BE2C (cell line): Measurements from ENCODE around the gene PHC2.

ENCODE experiments used
- DNase-seq: peaks from one replicate; pipeline ENCODE4 v3.0.0-alpha.2; 2020
- H3K27me3 ChIP-seq: fragments of 250-450 bp; sonication (Bioruptor Pico); 2 replicates; pipeline ENCODE4 v1.5.1; 2020; ENCODE audit warnings: mild to moderate bottlenecking
- H3K36me3 ChIP-seq: fragments of 250-450 bp; sonication (Bioruptor Pico); 2 replicates; pipeline ENCODE4 v1.5.1; 2020; ENCODE audit warnings: mild to moderate bottlenecking
- H3K4me1 ChIP-seq: fragments of 250-450 bp; sonication (Bioruptor Pico); 2 replicates; pipeline ENCODE4 v1.5.1; 2020
- H3K4me3 ChIP-seq: 2 replicates; pipeline ENCODE4 v1.5.1; 2011; ENCODE audit warnings: low read depth, low read length
- H3K9me3 ChIP-seq: fragments of 250-450 bp; sonication (Bioruptor Pico); 2 replicates; pipeline ENCODE4 v1.5.1; 2020
- TF ChIP-seq, protein P1 (sequence below): IDR thresholded peaks from 2 replicates; pipeline ENCODE4 v1.5.1; 2012; ENCODE audit warnings: mild to moderate bottlenecking, low read depth, low read length

PHC2 gene

DNA sequence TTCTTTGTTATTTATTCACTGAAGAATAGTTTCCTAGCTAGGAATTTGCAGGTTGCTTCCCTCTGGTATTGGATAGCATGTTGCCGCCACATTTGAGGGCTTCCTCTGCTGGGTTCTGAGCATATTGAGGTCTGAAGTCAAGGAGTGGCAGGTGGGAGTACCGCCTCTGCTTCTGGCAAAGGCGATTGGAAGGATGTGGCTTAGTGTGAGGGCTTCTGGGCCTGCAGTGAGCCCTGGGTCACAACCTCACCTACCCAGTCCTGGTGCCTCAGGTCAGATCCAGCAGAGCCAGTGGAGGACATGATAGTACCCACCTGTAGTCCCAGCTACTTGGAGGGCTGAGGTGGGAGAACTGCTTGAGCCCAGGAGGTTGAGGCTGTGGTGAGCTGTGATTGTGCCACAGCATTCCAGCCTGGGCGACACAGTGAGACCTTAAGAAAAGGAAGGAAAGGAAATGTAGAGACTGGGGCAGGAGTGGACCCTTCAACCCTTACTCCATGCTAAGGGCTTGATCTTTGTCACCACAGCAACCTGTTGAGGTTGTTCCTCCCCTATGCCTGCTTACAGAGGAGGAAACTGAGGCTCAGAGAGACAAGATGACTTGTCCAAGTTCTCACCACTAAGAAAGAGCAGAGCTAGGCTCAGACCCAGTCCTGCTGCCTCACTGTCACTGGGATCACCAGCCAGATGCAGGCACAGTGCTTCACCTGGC lies 132.8 kb downstream of the PHC2 start:
- TF ChIP-seq, protein P1, sequence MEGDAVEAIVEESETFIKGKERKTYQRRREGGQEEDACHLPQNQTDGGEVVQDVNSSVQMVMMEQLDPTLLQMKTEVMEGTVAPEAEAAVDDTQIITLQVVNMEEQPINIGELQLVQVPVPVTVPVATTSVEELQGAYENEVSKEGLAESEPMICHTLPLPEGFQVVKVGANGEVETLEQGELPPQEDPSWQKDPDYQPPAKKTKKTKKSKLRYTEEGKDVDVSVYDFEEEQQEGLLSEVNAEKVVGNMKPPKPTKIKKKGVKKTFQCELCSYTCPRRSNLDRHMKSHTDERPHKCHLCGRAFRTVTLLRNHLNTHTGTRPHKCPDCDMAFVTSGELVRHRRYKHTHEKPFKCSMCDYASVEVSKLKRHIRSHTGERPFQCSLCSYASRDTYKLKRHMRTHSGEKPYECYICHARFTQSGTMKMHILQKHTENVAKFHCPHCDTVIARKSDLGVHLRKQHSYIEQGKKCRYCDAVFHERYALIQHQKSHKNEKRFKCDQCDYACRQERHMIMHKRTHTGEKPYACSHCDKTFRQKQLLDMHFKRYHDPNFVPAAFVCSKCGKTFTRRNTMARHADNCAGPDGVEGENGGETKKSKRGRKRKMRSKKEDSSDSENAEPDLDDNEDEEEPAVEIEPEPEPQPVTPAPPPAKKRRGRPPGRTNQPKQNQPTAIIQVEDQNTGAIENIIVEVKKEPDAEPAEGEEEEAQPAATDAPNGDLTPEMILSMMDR, result no peak
- Histone ChIP-seq H3K36me3 (no peaks in the 10 kb centered on the region), H3K4me1 (no peaks in the 10 kb centered on the region), H3K9me3 (no peaks in the 10 kb centered on the region), H3K4me3 (no peak overlapping the region), H3K27me3 (no peaks in the 10 kb centered on the region)
- no peak for DNase-seq

GRCh38 chr1:33296824-33297223 lies 134.1 kb downstream of the PHC2 start:
- TF ChIP-seq, protein P1, result no peak
- no peak overlapping the region for H3K4me3 ChIP-seq
- no peaks in the 10 kb centered on the region for H3K4me1 ChIP-seq
- no peaks in the 10 kb centered on the region for H3K36me3 ChIP-seq
- no peaks in the 10 kb centered on the region for H3K27me3 ChIP-seq
- H3K9me3 ChIP-seq, result no peaks in the 10 kb centered on the region
- DNase-seq, result no peak

GRCh38 chr1:33296082-33296458 lies 134.8 kb downstream of the PHC2 start:
- DNase-seq, result no peak
- TF ChIP-seq, protein P1, result no peak
- Histone ChIP-seq H3K4me3 (no peak overlapping the region), H3K4me1 (no peaks in the 10 kb centered on the region), H3K27me3 (no peaks in the 10 kb centered on the region), H3K9me3 (no peaks in the 10 kb centered on the region), H3K36me3 (no peaks in the 10 kb centered on the region)

DNA sequence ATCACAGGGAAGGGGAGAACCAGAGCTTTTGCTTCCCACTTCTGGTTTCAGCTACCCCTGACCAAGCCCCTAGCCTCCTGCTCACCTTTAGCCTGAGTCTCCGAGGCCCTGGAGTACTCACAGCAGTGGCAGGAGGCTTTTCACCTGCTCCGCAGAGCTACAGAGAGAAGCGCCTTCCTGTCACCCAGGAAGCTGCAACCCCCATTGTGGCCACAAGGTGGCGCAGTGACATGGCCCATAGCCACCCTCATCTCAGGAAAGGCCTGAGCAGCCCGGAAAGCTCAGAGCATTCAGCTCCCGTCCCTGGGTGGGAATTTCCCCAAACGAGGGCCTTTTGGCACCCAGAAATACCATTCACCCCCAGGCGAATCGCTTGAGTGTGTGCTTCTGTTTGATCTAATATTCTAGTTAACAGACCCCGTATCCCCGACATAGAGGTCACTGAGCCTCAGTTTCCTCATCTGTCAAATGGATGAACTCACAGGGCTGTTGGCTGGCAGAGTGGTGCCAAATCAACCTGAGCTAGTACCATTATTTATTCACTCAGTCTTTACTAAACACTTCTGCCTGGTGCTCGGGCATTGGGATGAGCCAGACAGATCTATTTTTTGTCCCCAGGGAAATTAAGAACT lies 135.3 kb downstream of the PHC2 start:
- Histone ChIP-seq H3K4me1 (no peaks in the 10 kb centered on the region), H3K4me3 (no peak overlapping the region), H3K36me3 (no peaks in the 10 kb centered on the region), H3K9me3 (no peaks in the 10 kb centered on the region), H3K27me3 (no peaks in the 10 kb centered on the region)
- TF ChIP-seq, protein P1, result peak; percentile 84
- peak; percentile 74 for DNase-seq

DNA sequence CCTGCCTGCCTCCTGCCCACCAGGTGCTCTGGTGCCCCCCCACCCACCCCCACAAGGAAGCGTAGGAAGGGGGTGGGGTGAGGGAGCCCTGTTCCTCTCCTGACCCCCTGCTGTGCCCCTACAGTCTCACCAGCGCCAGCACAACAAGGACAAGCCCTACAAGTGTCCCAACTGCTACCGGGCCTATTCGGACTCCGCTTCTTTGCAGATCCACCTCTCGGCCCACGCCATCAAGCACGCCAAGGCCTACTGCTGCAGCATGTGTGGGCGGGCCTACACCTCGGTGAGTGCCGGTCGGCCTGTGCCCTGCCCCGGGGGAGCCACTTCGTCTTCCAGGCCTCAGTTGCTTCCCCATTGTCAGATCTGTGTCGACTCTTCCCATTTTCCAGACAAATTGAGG lies 135.9 kb downstream of the PHC2 start:
- Histone ChIP-seq H3K27me3 (no peaks in the 10 kb centered on the region), H3K4me3 (no peak overlapping the region), H3K4me1 (no peaks in the 10 kb centered on the region), H3K9me3 (no peaks in the 10 kb centered on the region), H3K36me3 (no peaks in the 10 kb centered on the region)
- DNase-seq, result no peak
- TF ChIP-seq, protein P1, result no peak
